GM18502 (cell line): ENCODE results near the gene KIAA1671.
"Not testable (repeated sequence)": the region's sequence is repeated elsewhere in the genome, so short reads cannot be mapped to it uniquely, and the experiment has no call there.

Experiments used
- ATAC-seq: cut with Tn5 transposase; IDR thresholded peaks from one replicate; pipeline ENCODE4 v1.9.1; 2021; ENCODE audit warnings: mild to moderate bottlenecking; ENCODE audit not compliant: unreplicated experiment, poor library complexity

The KIAA1671 gene

DNA sequence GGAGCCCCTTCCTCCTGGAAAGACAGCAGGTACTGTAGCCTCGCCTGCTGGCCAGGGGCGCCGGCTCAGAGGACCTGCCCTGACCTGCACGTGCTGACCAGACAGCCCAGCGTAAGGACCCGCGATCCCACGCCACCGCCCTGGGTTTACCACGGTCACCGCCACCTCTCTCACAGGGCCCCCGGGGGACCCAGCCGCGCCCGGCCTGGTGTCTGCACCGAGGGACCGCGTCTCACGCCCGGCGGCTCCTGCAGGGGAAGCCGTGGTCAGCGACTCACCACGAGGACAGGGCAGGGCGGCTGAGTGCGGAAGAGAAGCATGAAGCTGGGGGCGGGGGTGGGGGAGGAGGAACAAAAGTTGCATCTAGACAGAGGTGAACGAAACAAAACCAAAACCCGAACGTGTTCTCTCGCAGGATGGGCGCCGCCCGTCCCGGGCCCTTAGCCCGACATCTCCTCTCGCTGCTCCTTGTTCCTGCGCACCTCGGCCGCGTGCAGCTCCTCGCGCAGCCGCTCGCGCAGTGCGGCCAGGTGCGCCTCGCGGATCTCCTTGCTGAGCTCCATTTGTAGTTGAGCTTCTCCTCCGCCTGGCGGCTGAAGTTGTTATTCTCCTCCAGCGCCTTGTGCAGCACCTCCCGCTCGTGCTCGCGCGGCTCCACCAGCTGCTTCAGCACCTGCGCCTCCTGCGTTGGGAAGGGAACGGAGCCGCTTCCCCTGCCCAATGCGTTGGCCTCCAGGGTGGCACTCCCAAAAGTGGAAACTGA is 226.5 kb downstream of the KIAA1671 start:
- ATAC-seq = not testable (repeated sequence)

DNA sequence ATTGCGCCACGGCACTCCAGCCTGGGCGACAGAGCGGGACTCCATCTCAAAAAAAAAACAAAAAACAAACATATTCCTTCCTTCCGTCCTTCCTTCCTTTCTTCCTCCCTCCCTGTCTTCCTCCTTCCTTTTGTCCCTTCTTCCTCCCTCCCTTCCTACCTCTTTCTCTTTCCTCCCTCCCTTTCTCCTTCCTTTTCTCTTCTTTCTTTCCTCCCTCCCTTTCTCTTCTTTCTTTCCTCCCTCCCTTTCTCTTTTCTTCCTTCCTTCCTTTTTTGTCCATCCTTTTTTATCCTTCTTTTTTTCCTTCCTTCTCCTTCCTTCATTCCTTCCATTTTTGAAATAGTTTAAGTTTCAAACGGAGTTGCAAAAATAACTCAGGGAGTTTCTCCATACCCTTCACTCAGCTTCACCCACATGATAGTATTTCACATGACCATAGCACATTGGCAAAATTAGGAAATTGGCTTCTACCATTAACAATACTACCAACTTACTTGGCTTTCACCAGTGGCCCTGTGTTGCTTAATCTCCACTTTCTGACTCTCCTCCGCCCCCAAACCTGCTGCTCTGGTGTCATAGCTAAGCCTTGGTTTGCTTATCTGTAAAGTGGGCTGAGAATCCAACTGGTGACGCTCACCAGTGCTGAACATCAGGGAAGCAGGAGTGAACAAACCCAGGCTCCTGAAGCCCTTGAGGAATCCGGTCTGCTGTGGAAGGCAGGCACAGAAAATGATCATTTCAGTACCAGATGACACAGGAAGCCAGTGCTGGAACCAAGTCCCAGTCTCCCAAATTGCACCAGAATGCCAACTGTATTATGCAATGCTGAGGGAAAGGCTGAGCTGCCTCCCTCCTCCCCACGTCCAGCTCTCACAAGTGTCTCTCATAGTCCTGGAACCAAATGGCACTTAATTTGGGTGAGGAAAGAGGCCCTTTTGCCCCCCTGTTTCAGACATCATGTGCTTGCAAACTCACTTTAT is 229.9 kb downstream of the KIAA1671 start:
- no peak for ATAC-seq

DNA sequence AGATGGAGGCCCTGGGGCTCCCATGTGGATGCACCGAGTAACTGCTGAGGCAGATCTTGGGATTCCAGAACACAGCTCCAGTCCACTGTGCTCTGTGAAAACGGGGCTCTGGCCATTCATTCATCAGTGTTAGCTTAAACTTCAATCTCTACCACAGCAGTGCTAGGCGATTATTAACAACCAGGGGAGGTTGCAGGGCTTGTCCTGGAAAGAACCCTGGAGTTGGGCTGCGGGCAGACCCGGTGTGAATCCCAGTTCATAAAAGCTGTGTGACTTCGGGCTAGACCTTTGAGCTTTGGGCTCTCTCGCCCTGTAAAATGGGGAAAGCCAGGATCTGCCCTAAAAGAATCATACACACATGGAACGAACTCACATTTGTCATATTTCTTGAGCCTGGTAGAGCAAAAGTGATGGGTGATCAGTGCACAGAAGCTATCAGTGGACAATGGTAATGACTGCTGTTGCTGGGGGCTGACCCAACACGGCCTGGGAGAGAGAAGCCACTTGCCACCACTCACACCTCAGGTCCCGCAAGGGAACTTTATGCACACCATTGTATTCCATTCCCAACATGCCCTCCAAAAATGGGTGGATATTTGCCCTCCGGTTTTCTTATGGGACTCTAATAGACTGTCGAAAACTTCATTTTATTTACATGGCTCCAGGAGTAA is 231.6 kb downstream of the KIAA1671 start:
- ATAC-seq = no peak

DNA sequence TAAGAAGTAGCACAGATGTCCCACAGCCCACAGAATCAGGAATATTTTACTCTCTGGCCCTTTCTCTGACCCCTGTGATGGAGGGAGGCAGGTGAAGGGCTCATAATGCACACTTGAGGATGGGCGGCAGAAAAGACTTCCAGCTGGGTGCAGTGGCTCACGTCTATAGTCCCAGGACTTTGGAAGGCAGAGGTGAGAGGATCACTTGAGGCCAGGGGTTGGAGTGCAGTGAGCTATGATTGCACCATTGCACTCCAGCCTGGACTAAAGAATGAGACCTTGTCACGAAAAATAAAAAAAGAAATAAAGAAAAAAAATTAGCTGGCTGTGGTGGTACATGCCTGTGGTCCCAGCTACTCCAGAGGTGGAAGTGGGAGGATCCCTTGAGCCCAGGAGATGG is 233.6 kb downstream of the KIAA1671 start:
- no peak for ATAC-seq

DNA sequence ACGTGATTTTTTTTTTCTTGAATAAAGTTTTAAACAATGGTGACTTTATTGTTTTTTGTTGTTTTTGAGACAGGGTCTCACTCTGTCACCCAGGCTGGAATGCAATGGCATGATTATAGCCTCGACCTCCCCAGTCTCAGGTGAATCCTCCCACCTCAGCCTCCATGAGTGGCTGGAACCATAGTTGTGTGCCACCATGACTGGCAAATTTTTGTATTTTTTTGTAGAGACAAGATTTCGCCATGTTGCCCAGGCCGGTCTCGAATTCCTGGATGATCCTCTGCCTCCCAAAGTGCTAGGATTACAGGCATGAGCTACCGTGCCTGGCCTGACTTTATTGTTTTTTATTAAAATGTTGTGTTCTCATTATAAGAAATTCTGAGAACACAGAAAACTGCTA is 235.0 kb downstream of the KIAA1671 start:
- ATAC-seq = no peak

DNA sequence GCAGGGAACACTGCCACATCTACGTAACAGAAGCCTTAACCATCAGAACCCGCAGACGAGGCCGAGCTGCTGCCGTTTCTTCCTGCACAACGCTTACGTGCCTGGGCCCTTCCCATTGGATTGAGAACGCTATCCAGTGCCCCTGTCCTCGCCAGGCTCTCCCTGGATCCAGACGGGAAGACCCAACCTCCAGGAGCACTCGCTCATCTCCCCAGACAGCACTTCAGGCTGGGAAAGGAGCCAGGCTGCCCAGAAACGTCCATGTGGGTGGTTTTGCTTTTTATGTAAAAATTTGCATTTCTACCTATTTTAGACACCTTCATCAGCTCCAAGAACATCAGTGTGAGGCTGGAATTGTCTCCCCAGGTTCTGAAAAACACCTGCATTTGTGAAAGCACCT is 239.9 kb downstream of the KIAA1671 start:
- no peak for ATAC-seq

DNA sequence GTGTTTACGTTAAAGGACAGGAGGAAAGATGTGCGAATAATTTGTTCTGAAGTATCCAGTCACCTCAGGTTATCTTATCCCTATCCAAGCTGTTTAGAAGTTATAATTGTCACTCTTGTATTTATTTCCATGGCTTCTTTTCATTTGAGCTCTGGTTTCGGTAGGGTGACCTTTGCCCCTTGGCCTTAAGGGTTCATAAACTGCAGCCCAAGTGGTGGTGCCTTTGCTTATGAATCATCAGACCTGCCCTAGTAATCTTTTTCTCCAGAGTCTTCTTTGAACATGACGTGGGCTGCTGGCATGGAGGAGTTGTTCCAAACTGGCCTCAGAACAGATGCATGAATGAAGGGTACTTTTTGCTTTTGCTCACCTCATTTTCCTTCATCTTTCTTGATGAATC is 240.6 kb downstream of the KIAA1671 start:
- no peak for ATAC-seq

DNA sequence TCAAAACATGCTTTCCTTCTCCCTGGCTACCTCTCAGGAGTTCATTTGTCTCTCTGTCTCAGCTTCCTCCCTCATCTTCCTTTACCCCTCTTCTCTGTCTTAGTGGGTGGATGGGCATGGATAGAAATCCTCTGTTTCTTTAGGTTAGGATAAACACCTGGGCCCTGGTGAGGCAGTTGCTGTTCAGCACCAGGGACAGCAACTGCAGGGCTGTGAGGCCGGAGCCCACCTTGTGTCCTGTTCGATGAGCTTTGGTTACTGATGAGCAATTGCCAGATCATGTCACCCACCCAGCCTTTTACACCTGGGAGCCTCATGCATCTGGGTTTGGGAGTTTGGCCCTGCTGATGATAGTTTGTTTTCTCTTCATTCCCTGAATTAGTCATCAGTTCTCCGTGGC is 241.0 kb downstream of the KIAA1671 start:
- no peak for ATAC-seq

DNA sequence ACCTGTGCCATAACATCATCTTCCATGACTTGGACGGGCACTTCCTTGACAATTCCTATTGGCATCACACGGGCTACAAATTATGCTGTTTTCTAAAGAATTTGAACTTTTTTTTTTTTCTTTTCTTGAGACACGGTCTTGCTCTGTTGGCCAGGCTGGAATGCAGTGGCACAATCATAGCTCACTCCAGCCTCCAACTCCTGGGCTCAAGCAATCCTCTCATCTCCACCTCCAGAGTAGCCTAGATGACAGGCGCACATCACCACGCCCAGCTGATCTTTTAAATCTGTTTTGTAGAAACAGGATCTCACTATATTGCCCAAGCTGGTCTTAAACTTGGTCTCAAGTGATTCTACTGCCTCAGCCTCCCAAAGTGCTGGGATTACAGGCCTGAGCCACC is 243.8 kb downstream of the KIAA1671 start:
- ATAC-seq = no peak

DNA sequence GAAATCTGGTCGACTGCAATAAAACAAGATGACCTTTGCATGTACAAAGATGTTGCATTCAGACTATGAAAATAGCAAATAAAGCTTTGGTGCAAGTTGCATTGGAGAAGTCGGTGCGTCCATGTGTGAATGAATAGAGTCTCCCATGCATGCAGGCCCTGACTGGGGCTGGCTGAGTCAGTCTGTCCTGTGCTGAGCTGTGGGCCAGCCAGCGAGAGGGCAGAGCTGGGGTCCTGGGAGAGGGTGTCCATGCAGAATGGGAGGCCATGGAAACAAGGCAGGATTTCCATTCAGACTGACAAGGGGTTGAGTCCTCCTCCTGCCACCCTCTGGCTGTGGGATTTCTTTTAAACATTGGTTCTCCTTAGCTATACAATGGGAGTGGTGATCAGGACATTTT is 244.8 kb downstream of the KIAA1671 start:
- no peak for ATAC-seq

DNA sequence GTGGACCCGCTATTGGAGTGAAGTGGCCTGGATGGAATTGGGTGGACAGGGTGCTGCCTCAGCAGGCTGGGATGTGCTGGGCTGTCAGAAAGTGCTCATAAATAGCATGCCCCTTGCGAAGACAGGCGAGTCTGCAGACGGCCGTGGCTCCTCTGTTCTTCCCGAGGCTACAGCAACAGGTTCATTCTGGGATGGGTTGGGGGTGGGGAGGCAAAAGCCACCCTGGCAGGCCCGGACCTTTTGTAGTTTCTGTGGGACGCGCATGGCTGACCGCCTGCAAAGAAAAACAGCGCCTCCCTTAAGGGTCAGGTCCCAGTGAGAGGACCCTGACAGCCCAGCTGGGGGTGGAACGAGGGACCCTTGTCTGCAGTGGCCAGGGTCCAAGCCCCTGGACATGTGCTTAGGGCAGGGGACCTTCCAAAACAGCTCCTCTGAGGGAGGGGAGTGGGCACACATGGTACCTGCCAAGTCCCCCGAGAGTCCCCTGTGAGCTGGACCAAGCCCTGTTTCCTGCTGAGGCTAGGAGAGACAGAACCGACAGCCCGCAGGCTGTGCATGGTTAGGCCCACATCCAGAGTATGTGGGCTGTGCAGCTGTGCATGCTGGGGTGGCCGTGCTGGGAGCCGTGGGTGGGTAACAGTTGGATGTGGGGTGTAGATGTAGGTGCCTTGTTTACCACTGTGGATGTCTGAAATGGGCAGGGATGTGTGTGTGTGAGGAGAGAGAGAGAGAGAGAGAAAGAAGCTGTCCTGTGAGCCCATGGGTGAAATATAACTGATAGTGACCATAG is 247.4 kb downstream of the KIAA1671 start, which contains the start of gene CRYBB3:
CRYBB3 (plus strand) TSS at position 128 of the 790 bp plus-strand sequence. CDS start 1,539 bp downstream, outside the sequence.
- ATAC-seq = no peak

DNA sequence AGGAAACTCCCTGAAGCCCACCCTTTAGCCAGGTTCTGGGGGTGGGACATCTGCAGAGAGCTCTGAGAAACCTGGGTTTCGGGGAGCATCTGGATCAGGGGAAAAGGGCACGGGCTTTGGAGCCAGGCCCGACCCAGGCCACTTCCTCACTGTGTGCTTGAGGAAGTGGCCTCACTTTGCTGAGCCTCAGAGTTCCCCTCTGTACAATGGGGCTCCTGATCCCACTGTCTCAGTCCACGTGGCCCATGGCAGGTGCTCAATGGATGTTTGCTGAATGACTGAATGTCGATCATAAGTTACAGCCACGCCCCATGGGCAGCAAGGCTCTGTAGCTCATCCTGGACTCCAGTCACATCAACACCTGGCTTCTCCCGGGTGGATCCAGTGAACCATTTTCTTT is 248.5 kb downstream of the KIAA1671 start:
- ATAC-seq = no peak

DNA sequence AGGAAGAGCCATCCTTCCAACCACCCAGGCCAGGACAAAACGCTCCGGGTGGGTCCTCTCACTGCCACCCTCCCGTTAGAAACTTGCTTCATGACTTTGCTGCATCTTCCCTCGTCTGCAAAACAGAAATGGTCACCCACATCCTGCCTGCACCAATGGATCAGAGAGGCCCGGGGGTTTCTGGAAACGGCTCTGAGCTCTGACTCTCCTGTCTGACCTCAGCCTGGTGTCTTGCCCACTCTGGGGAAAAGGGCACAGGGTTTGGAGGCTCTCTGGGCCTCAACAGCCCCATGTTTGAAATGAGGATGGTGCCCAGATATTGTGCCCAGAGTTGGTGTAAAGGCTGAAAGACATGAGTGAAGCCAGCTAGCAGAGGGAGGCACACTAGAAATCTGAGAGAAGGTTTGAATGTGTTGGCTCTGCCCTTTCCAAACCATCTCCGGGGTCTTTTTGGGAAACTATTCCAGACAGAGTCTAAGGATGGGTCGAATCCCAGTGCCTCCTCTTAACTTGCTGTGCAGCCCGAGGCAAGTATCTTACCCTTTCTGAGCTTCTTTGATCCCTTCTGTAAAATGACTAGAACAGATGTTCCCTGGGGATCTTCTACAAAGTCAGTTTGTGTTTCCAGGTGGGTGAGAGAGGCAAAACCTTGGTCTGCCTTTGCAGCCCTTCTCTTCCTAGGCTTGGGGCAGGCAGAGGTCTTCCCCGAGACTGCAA is 249.2 kb downstream of the KIAA1671 start:
- ATAC-seq = no peak

DNA sequence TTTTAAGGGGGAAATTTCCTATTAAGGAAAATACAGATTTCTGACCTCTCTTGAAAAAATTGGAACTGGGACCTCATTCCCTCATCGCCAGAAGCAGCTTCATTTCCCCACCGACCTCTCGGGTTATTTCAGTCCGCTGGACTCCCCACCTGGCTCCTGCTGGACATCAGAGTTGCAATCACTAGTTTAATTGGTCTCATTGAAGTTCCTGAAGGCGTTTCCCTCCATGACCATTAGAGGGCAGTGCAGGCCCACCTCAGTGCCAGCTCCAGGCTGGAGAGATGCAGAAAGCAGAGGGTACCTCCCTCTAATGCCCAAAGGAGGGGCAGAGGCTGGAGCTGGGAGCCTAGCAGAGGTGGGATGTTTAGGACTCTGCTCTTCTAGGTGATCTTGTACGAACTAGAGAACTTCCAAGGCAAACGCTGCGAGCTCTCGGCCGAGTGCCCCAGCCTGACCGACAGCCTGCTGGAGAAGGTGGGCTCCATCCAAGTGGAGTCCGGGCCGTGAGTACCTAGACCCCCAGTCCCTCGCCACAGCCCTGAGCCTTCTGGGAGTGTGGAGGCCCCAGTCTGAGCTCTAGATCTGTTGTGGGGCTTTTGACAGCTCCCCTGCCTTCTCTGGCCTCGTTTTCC is 249.9 kb downstream of the KIAA1671 start:
- no peak for ATAC-seq

DNA sequence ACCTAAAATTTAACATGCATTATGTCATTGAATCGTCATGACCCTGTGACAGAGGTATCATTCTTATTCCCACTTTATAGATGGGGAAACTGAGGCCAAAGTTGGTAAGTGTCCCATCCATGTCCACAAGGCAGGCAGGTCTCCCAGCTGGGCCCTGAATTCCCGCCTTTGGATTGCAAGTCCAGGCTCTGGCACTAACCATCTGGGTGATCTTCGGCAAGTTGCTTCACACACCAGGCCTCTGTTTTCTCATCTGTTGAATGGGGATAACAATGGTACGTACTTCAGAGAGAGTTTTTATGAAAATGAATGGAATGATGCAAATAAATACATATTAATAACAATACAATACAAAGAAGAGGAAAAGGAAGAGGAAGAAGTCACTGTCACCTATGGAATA is 250.6 kb downstream of the KIAA1671 start:
- no peak for ATAC-seq

DNA sequence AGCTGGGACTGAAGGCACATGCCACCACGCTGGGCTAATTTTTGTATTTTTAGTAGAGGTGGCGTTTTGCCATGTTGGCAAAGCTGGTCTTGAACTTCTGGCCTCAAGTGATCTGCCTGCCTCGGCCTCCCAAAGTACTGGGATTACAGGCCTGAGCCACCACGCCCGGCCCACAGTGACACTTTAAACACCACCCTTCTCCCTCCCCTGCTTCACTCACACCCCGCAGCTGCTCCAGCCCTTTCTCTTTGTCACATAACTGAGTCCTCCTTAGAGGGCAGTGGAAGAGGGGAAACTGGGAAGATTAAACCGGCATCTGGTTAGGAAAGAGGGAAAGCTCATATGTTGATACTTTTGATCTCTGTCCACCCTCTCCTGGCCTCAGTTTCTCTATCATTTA is 252.0 kb downstream of the KIAA1671 start:
- ATAC-seq = not testable (repeated sequence)

DNA sequence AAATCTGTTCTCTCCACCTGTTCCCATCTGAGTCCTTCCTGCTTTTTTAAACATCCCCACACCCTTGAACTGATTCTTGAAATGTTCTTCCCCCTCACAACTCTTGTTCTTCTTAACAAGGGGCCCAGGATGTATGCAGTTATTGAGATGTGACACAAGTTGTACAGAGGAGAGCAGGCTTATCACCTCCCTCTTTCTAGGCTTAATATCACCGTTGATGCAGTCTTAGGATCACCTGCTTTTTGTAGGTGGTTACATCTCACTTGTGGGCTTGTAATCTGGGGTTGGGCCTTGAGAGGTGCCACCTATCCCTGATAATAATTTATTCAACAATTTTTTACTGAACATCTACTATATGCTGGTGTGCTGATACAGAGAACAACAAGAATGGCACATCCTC is 253.3 kb downstream of the KIAA1671 start:
- no peak for ATAC-seq

DNA sequence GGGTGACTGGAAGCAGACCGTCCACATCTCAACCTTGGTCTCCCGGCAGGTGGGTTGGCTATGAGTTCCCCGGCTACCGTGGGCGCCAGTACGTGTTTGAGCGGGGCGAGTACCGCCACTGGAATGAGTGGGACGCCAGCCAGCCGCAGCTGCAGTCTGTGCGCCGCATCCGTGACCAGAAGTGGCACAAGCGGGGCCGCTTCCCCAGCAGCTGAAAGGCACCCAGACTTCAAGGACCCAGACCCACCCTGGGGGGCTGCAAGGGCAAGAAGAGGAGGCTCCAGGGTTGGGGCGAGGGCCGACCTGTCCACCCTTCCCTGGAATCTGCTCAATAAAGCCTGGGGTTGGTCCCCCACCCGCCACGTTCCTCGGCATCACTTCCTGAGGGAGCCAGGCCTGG is 254.5 kb downstream of the KIAA1671 start:
- no peak for ATAC-seq
